MM.1S (cell line): ENCODE results near the gene FAM32A.

Experiments
- DNase-seq: peaks from one replicate; pipeline ENCODE4 v3.0.0-alpha.2; 2015
- H2AFZ ChIP-seq: fragments of 300-600 bp; sonication (generic); 2 replicates; pipeline ENCODE4 v1.6.0; 2016; ENCODE audit warnings: antibody characterized with exemption, low read length
- H3F3A ChIP-seq: fragments of 300-600 bp; sonication (generic); 2 replicates; pipeline ENCODE4 v1.6.1; 2016; ENCODE audit warnings: mild to moderate bottlenecking, antibody characterized with exemption, low read length, moderate library complexity, mixed read lengths; ENCODE audit not compliant: insufficient read depth
- H3K27ac ChIP-seq: fragments of 300-600 bp; sonication (generic); 2 replicates; pipeline ENCODE4 v1.5.1; 2016; ENCODE audit warnings: mild to moderate bottlenecking, low read length
- H3K27me3 ChIP-seq: fragments of 300-600 bp; sonication (generic); replicated peaks from 2 replicates; pipeline ENCODE4 v1.6.0; 2016; ENCODE audit warnings: low read length; ENCODE audit not compliant: insufficient read depth
- H3K36me3 ChIP-seq: fragments of 300-600 bp; sonication (generic); replicated peaks from 2 replicates; pipeline ENCODE4 v1.6.1; 2016; ENCODE audit warnings: mild to moderate bottlenecking, low read length, mixed read lengths; ENCODE audit not compliant: insufficient read depth
- H3K4me1 ChIP-seq: fragments of 300-600 bp; sonication (generic); 2 replicates; pipeline ENCODE4 v1.6.1; 2016; ENCODE audit warnings: low read length, mixed read lengths
- H3K4me2 ChIP-seq: fragments of 300-600 bp; sonication (generic); 2 replicates; pipeline ENCODE4 v1.6.0; 2016; ENCODE audit warnings: low read depth, low read length
- H3K4me3 ChIP-seq: fragments of 300-600 bp; sonication (generic); 2 replicates; pipeline ENCODE4 v1.5.1; 2016; ENCODE audit warnings: low read length, mixed read lengths
- H3K79me2 ChIP-seq: fragments of 300-600 bp; sonication (generic); 2 replicates; pipeline ENCODE4 v1.6.1; 2016; ENCODE audit warnings: mixed run types, low read length, mixed read lengths
- H3K9ac ChIP-seq: fragments of 300-600 bp; sonication (generic); 2 replicates; pipeline ENCODE4 v1.6.1; 2016; ENCODE audit warnings: low read length, mixed read lengths
- H3K9me2 ChIP-seq: fragments of 300-600 bp; sonication (generic); replicated peaks from 2 replicates; pipeline ENCODE4 v1.6.1; 2016; ENCODE audit warnings: mild to moderate bottlenecking, low read length, mixed read lengths; ENCODE audit not compliant: insufficient read depth
- H3K9me3 ChIP-seq: fragments of 300-600 bp; sonication (generic); replicated peaks from 2 replicates; pipeline ENCODE4 v1.6.1; 2016; ENCODE audit warnings: mild to moderate bottlenecking, low read length, mixed read lengths; ENCODE audit not compliant: insufficient read depth
- H4K20me1 ChIP-seq: fragments of 300-600 bp; sonication (generic); 2 replicates; pipeline ENCODE4 v1.6.1; 2016; ENCODE audit warnings: mild to moderate bottlenecking, low read length, moderate library complexity, mixed read lengths; ENCODE audit not compliant: insufficient read depth
- CTCF ChIP-seq: fragments of 300-600 bp; sonication (generic); IDR thresholded peaks from 2 replicates; pipeline ENCODE4 v1.5.1; 2016; ENCODE audit warnings: antibody characterized with exemption, low read length, mixed read lengths
- EZH2 ChIP-seq: fragments of 300-600 bp; sonication (generic); optimal IDR thresholded peaks from 2 replicates; pipeline ENCODE3; 2017; ENCODE audit warnings: low read depth, mild to moderate bottlenecking, antibody characterized with exemption, low read length, mixed read lengths
- EZH2phosphoT487 ChIP-seq: fragments of 300-600 bp; sonication (generic); IDR thresholded peaks from 2 replicates; pipeline ENCODE4 v1.6.1; 2018; ENCODE audit warnings: antibody characterized with exemption, low read length

FAM32A gene

GRCh38 chr19:16202320-16203255 lies 17.4 kb downstream of the FAM32A start:
- Histone ChIP-seq H3K9me3 (no peaks in the 10 kb centered on the region), H3K9me2 (no peaks in the 10 kb centered on the region), H3K4me3 (no peak overlapping the region), H3K9ac (no peak overlapping the region), H2AFZ (no peak overlapping the region), H3K79me2 (peaks cover 32% of the 10 kb centered on the region), H3K27ac (no peak overlapping the region), H3F3A (no peaks in the 10 kb centered on the region), H3K36me3 (no peaks in the 10 kb centered on the region), H3K4me2 (no peak overlapping the region), H4K20me1 (no peaks in the 10 kb centered on the region), H3K27me3 (no peaks in the 10 kb centered on the region), H3K4me1 (no peaks in the 10 kb centered on the region)
- no peak for DNase-seq
- TF ChIP-seq EZH2 (no peak), EZH2phosphoT487 (no peak), CTCF (no peak)

- Histone ChIP-seq H4K20me1 (no peaks in the 10 kb centered on the region), H3K4me3 (no peak overlapping the region), H3K79me2 (peaks cover 25% of the 10 kb centered on the region), H3F3A (no peaks in the 10 kb centered on the region), H3K27me3 (no peaks in the 10 kb centered on the region), H3K4me1 (no peaks in the 10 kb centered on the region), H3K4me2 (no peak overlapping the region), H3K9me3 (no peaks in the 10 kb centered on the region), H3K27ac (no peak overlapping the region), H3K36me3 (no peaks in the 10 kb centered on the region), H2AFZ (no peak overlapping the region), H3K9me2 (no peaks in the 10 kb centered on the region), H3K9ac (no peak overlapping the region)
- DNase-seq: no peak
- TF ChIP-seq EZH2 (no peak), CTCF (no peak), EZH2phosphoT487 (no peak)
These were observed 18.2 kb downstream of the FAM32A start for GRCh38 chr19:16203256-16204004.

- H3K4me2 ChIP-seq: no peak overlapping the region
- no peak for TF ChIP-seq EZH2phosphoT487
- no peak for TF ChIP-seq EZH2
- no peak for TF ChIP-seq CTCF
- H3K9me2 ChIP-seq: no peaks in the 10 kb centered on the region
- no peak overlapping the region for H2AFZ ChIP-seq
- no peaks in the 10 kb centered on the region for H3K9me3 ChIP-seq
- no peak for DNase-seq
- no peaks in the 10 kb centered on the region for H3K27me3 ChIP-seq
- H3K36me3 ChIP-seq: no peaks in the 10 kb centered on the region
- no peaks in the 10 kb centered on the region for H3K4me1 ChIP-seq
- H3F3A ChIP-seq: no peaks in the 10 kb centered on the region
- H3K9ac ChIP-seq: no peak overlapping the region
- no peak overlapping the region for H3K27ac ChIP-seq
- peaks cover 20% of the 10 kb centered on the region for H3K79me2 ChIP-seq
- no peak overlapping the region for H3K4me3 ChIP-seq
- H4K20me1 ChIP-seq: no peaks in the 10 kb centered on the region
These were observed 18.7 kb downstream of the FAM32A start for GRCh38 chr19:16204005-16204294.
